G401 (cell line): ENCODE results near the gene CCDC68. TPM values are rescaled to one million over a fixed set of nuclear protein-coding genes. Genes with fewer than 3 reads are reported as not detected.
A peak's percentile ranks its signal among the peaks of the same experiment; 100 is the strongest.

Source experiments
- DNase-seq: peaks from one replicate; pipeline ENCODE4 v3.0.0-alpha.2; 2015; ENCODE audit warnings: low spot score
- in situ Hi-C: cut with HindIII; loops from 2 replicates; pipeline ENCODE4 v1.10.0; 2016; ENCODE audit warnings: low sequenced_read_pairs, mixed read lengths
- total RNA-seq: library from RNA; depleted of rRNA; stranded (reverse); fragments of >200 nt; shearing (Covaris generic); gene quantifications from 2 replicates; pipeline ENCODE4 v1.2.3, GENCODE V29; 2014

The CCDC68 gene
- total RNA-seq, 1 experiment from 2014 or later: not detected

- in situ Hi-C loops: no loop called here
- DNase-seq: no peak
Observed at GRCh38 chr18:54962919-54963645, 3.8 kb upstream of the CCDC68 start.

DNA sequence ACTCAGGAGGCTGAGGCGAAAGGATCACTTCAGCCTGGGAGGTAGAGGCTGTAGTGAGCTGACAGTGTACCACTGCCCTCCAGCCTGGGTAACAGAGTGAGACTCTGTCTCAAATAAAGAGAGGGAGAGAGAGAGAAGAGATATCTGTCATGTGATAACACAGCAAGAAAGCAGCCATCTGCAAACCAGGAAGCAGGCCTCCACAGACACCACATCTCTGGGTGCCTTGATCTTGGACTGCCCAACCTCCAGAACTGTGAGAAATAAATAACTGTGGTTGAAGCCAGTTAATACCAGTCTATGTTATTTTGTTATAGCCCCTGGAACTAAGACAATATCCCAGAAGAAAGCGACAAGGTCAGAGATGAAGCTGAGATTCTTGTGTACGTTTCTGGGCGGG lies 2.6 kb upstream of the CCDC68 start:
- in situ Hi-C loops: no loop called here
- no peak for DNase-seq

- in situ Hi-C loops: no loop called here
- no peak for DNase-seq
Observed at GRCh38 chr18:54961016-54961423, 1.8 kb upstream of the CCDC68 start.

- in situ Hi-C loops: no loop called here
- DNase-seq: no peak
Observed at GRCh38 chr18:54960197-54960596, 936 bp upstream of the CCDC68 start.

GRCh38 chr18:54957996-54958395 lies 1.3 kb downstream of the CCDC68 start:
- DNase-seq: no peak
- in situ Hi-C loops: no loop called here

- in situ Hi-C loops: no loop called here
- DNase-seq: no peak
Observed at GRCh38 chr18:54957296-54957832, 1.9 kb downstream of the CCDC68 start.

GRCh38 chr18:54956506-54956905 lies 2.8 kb downstream of the CCDC68 start:
- in situ Hi-C loops: no loop called here
- DNase-seq: no peak

GRCh38 chr18:54952026-54952425 lies 7.2 kb downstream of the CCDC68 start:
- in situ Hi-C loops: no loop called here
- DNase-seq: no peak

GRCh38 chr18:54950221-54950620 lies 9.0 kb downstream of the CCDC68 start:
- in situ Hi-C loops: no loop called here
- peak; percentile 51 for DNase-seq

DNA sequence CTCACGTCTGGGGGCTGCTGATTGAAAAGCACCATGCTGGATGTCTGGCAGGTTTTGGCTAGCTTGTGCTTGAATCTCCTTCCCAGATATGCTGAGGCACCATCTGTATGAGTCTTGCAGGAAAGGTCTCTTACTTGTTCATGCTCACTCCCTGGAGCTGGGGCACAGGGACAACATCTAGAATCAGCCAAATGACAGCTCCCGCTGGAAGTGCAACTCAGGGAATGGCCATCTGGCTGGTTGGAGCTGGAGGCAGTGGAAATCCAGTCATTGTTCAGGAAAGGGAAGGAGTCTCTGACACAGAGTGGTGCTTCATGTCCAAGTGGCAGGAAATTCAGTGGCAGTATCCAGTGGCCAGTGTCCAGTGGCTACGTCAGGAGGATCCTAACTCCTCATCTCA lies 9.7 kb downstream of the CCDC68 start:
- DNase-seq: peak; percentile 53
- in situ Hi-C loops: no loop called here

GRCh38 chr18:54948350-54948837 lies 10.9 kb downstream of the CCDC68 start:
- in situ Hi-C loops: no loop called here
- no peak for DNase-seq

GRCh38 chr18:54947091-54947490 lies 12.2 kb downstream of the CCDC68 start:
- in situ Hi-C loops: no loop called here
- DNase-seq: no peak

- in situ Hi-C loops: no loop called here
- no peak for DNase-seq
Observed at GRCh38 chr18:54946149-54946581, 13.1 kb downstream of the CCDC68 start.

GRCh38 chr18:54945576-54946125 lies 13.6 kb downstream of the CCDC68 start:
- in situ Hi-C loops: no loop called here
- no peak for DNase-seq

GRCh38 chr18:54942569-54942968 lies 16.7 kb downstream of the CCDC68 start:
- in situ Hi-C loops: no loop called here
- DNase-seq: no peak

- in situ Hi-C loops: no loop called here
- DNase-seq: no peak
Observed at GRCh38 chr18:54942144-54942543, 17.1 kb downstream of the CCDC68 start.

- DNase-seq: no peak
- in situ Hi-C loops: no loop called here
Observed at GRCh38 chr18:54939361-54939917, 19.8 kb downstream of the CCDC68 start.

GRCh38 chr18:54938506-54938905 lies 20.8 kb downstream of the CCDC68 start:
- in situ Hi-C loops: no loop called here
- no peak for DNase-seq

DNA sequence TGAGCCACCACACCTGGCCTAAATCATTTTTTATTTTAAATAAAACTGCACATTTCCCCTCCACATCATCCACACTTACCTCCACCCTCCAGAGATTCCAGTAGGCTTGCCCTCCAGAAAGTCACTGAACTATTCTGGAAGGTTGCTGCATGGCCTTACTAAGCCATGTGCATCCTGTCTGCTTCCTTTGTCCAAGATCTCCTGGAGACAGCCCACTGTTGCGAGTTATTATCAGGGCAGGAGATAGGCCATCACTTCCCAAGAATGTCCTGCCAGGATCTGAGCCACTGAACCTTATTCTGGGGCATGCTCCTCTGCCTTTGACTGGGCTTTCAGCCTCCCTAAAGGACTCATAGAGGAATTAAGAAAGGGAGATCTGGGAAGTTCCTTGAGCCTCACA lies 26.8 kb downstream of the CCDC68 start:
- in situ Hi-C loops: no loop called here
- no peak for DNase-seq

DNA sequence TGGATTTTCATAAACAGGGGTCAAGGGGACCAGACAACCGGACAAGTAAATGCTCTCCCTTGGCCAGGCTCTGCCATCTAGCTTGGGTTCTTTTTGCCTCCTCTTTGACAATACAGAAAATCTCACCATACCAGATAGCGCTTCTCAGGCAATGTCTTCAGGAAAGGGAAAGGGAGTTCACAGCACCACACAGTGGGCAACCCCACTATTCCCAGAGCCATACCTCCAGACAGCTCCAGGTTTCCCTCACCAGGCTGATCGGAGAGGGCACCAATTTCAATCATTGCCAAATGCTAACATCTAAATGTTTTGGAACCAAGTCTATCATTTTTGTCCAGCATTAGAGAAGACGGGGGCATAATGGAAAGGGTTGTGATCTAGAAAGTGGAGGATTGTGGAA lies 28.1 kb downstream of the CCDC68 start:
- no peak for DNase-seq
- in situ Hi-C loops: no loop called here
